A549 (cell line): ENCODE measurements around the gene PRKN. TPM values are rescaled to one million over a fixed set of nuclear protein-coding genes. Genes with fewer than 3 reads are reported as not detected.

Source experiments
- ATAC-seq, 2 experiments: fragments of 200-7000 bp in 1 of 2; fragments of >200 bp in 1 of 2; cut with Nextera tagmentation in 1 of 2; cut with Tn5 transposase in 1 of 2; 3 replicates each; pipeline versions ENCODE4 v1.8.0 to v1.9.1; 2018 to 2020; ENCODE audit warnings: mild to moderate bottlenecking in 1 of 2, moderate library complexity in 1 of 2
- CTCF ChIA-PET: fragments of 300-600 bp; sonication (Branson Sonifier 250); formaldehyde crosslinking; extraction: SDS; loops from one replicate; lab custom pipeline; 2021; ENCODE audit warnings: antibody characterized with exemption, inconsistent platforms; lab: Yijun Ruan, JAX
- POLR2A ChIA-PET: fragments of 350-600 bp; formaldehyde crosslinking; extraction: SDS; loops from one replicate; lab custom pipeline; 2021; ENCODE audit warnings: antibody characterized with exemption, inconsistent platforms; lab: Yijun Ruan, JAX
- DNase-seq, 2 experiments: peaks; one replicate each; pipeline versions ENCODE4 v3.0.0 to v3.0.0-alpha.2; 2011 to 2016; ENCODE audit warnings: low read depth in 1 of 2, low spot score in 1 of 2
- FAIRE-seq: peaks from 2 replicates; lab custom pipeline; 2011; peaks lifted over from hg19 to GRCh38; lab: Jason Lieb, UNC
- H3K27ac ChIP-seq, 2 experiments: fragments of >200 bp; sonication (Bioruptor Twin); formaldehyde crosslinking; 3 replicates each; pipeline ENCODE4 v1.5.1; 2016 to 2017
- H3K4me1 ChIP-seq: fragments of >200 bp; sonication (Bioruptor Twin); formaldehyde crosslinking; 3 replicates; pipeline ENCODE4 v1.6.1; 2016
- H3K4me2 ChIP-seq: fragments of >200 bp; sonication (Bioruptor Twin); formaldehyde crosslinking; 3 replicates; pipeline ENCODE4 v1.6.1; 2016
- H3K4me3 ChIP-seq: fragments of >200 bp; sonication (Bioruptor Twin); formaldehyde crosslinking; 3 replicates; pipeline ENCODE4 v1.5.1; 2016
- H3K9me3 ChIP-seq: fragments of >200 bp; sonication (Bioruptor Twin); formaldehyde crosslinking; 3 replicates; pipeline ENCODE4 v1.6.1; 2016
- CBX2 ChIP-seq: fragments of 200-600 bp; sonication (generic); IDR thresholded peaks from 2 replicates; pipeline ENCODE4 v1.6.1; 2016; ENCODE audit warnings: low read depth, mild to moderate bottlenecking, borderline replicate concordance
- CEBPB ChIP-seq, 2 experiments: fragments of >200 bp in 1 of 2; sonication (Bioruptor Twin) in 1 of 2; formaldehyde crosslinking in 1 of 2; IDR thresholded peaks; 2 replicates each; pipeline ENCODE4 v1.6.1; 2012 to 2016
- FOSB ChIP-seq: fragments of 250-450 bp; sonication (Bioruptor Pico); IDR thresholded peaks from 2 replicates; pipeline ENCODE4 v1.5.0; 2020; ENCODE audit warnings: mild to moderate bottlenecking, moderate library complexity
- FOSL2 ChIP-seq, 2 experiments: fragments of 450-650 bp in 1 of 2; fragments of >200 bp in 1 of 2; sonication (Bioruptor Twin) in 1 of 2; formaldehyde crosslinking; IDR thresholded peaks; 2 replicates each; pipeline versions ENCODE4 v1.5.0 to v1.6.1; 2016 to 2020; ENCODE audit warnings: mild to moderate bottlenecking in 1 of 2, moderate library complexity in 1 of 2
- FOXS1 ChIP-seq: fragments of 250-450 bp; sonication (Bioruptor Pico); IDR thresholded peaks from 2 replicates; pipeline ENCODE4 v1.5.0; 2020; ENCODE audit warnings: mild to moderate bottlenecking, moderate library complexity
- GATA3 ChIP-seq: IDR thresholded peaks from 2 replicates; pipeline ENCODE4 v1.6.1; 2012; ENCODE audit warnings: borderline replicate concordance
- HDAC2 ChIP-seq: fragments of 200-600 bp; sonication (generic); IDR thresholded peaks from 2 replicates; pipeline ENCODE4 v1.6.1; 2016
- JUN ChIP-seq, 2 experiments: fragments of >200 bp; sonication (Bioruptor Twin); formaldehyde crosslinking; IDR thresholded peaks; 2 replicates in 1 of 2; 3 replicates in 1 of 2; pipeline ENCODE4 v1.6.1; 2016 to 2017
- KDM1A ChIP-seq: fragments of 200-600 bp; sonication (generic); IDR thresholded peaks from 2 replicates; pipeline ENCODE4 v1.6.1; 2016; ENCODE audit warnings: low read depth, mild to moderate bottlenecking
- MAFK ChIP-seq: fragments of 450-650 bp; IDR thresholded peaks from 2 replicates; pipeline ENCODE4 v1.6.1; 2014; ENCODE audit not compliant: partially characterized antibody
- MAZ ChIP-seq: fragments of 150-350 bp; IDR thresholded peaks from 2 replicates; pipeline ENCODE4 v1.6.1; 2014; ENCODE audit warnings: antibody characterized with exemption, low read depth, low read length, borderline replicate concordance
- PHF8 ChIP-seq: fragments of 200-600 bp; sonication (generic); IDR thresholded peaks from 2 replicates; pipeline ENCODE4 v1.6.1; 2016; ENCODE audit warnings: low read depth, mild to moderate bottlenecking, antibody characterized with exemption, moderate library complexity, borderline replicate concordance
- POLR2AphosphoS2 ChIP-seq: conservative IDR thresholded peaks from 2 replicates; pipeline ENCODE4 v1.6.1; 2012; ENCODE audit warnings: low read length, improper control_type of control experiment, inconsistent platforms
- RARB ChIP-seq: fragments of 250-450 bp; sonication (Bioruptor Pico); IDR thresholded peaks from 2 replicates; pipeline ENCODE4 v1.8.0; 2021; ENCODE audit warnings: mild to moderate bottlenecking, moderate library complexity
- RFX5 ChIP-seq: fragments of 450-650 bp; IDR thresholded peaks from 2 replicates; pipeline ENCODE4 v1.7.1; 2014; ENCODE audit warnings: antibody characterized with exemption, mild to moderate bottlenecking, moderate library complexity
- SMC3 ChIP-seq: fragments of >200 bp; sonication (Bioruptor Twin); formaldehyde crosslinking; IDR thresholded peaks from 3 replicates; pipeline ENCODE4 v1.6.1; 2018; ENCODE audit warnings: inconsistent platforms
- SREBF2 ChIP-seq: fragments of 450-650 bp; IDR thresholded peaks from 2 replicates; pipeline ENCODE4 v1.6.1; 2014; ENCODE audit warnings: mild to moderate bottlenecking, moderate library complexity
- TFCP2L1 ChIP-seq: fragments of 250-450 bp; sonication (Bioruptor Pico); IDR thresholded peaks from 2 replicates; pipeline ENCODE4 v1.5.0; 2021; ENCODE audit warnings: mild to moderate bottlenecking
- TP53 ChIP-seq: fragments of 250-450 bp; sonication (Bioruptor Pico); IDR thresholded peaks from 2 replicates; pipeline ENCODE4 v1.5.0; 2021; ENCODE audit warnings: mild to moderate bottlenecking, moderate library complexity
- ZFP36 ChIP-seq: fragments of 450-650 bp; IDR thresholded peaks from 2 replicates; pipeline ENCODE4 v1.6.1; 2014; ENCODE audit warnings: borderline replicate concordance; ENCODE audit not compliant: partially characterized antibody
- ZNF302 ChIP-seq: fragments of 250-450 bp; sonication (Bioruptor Pico); IDR thresholded peaks from 2 replicates; pipeline ENCODE4 v1.9.0; 2021; ENCODE audit warnings: inconsistent platforms, mild to moderate bottlenecking, moderate library complexity
- ZSCAN20 ChIP-seq: fragments of 250-450 bp; sonication (Bioruptor Pico); IDR thresholded peaks from 2 replicates; pipeline ENCODE4 v1.8.0; 2022; ENCODE audit warnings: mild to moderate bottlenecking, moderate library complexity
- WGBS: methylation state at CpG from one replicate; pipeline ENCODE4 v1.1.6; 2017; ENCODE audit errors: missing lambda C conversion rate; 5-methylcytosine and 5-hydroxymethylcytosine counted together
- polyA plus RNA-seq, 4 experiments: library from polyadenylated mRNA; depleted of rRNA in 3 of 4; stranded (reverse); fragments of >200 nt; fragmentation: RNase III in 1 of 4; extraction: RNeasy Plus Mini Kit Qiagen cat#74134 plus additional on column Dnase treatment in 1 of 4; gene quantifications; 2 replicates in 3 of 4; 3 replicates in 1 of 4; pipeline ENCODE4 v1.2.3, GENCODE V29; 2011 to 2017
- TF ChIP-seq, protein P1 (sequence below): IDR thresholded peaks from 2 replicates; pipeline ENCODE4 v1.6.1; 2012
- TF ChIP-seq, protein P2 (sequence below): fragments of >200 bp; sonication (Bioruptor Twin); formaldehyde crosslinking; IDR thresholded peaks from 3 replicates; pipeline ENCODE4 v1.5.1; 2016

The PRKN gene
- polyA plus RNA-seq, 2 of the 4 experiments (the other 2 are of a cell fraction): 0.36 to 0.39 TPM

DNA sequence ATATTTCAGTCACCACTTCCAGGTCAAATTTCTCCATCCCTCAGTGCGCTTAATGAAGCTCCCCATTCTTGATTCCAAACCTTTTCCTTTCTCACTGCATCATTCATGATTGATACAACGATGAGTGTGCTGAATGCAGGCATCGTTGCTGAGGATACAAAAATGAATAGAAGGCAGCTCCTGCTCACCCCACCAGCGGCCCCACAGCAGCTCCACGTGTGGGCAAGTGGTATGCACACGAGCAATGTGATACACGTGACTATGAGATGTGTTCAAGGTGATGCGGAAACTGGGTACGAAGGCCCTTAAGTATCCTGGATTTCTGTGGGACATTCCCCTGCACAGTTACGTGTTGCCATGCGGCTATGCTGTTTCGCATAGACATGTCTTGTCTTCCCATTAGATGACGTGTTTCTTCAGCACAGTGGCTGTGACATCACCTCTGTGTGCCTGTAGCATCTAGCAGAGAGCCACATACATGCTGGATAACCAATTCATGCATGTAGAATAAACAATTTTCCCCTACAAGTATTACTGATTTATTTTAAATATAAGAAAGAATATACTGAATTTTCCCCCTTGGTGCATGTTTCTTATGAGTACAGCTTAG, 1193.2 kb downstream of the PRKN start:
- H3K27ac ChIP-seq: no peak overlapping the region
- no peak overlapping the region for H3K4me2 ChIP-seq
- FAIRE-seq: no peak
- no peak for DNase-seq
- no peak overlapping the region for H3K4me3 ChIP-seq
- H3K9me3 ChIP-seq: no peaks in the 10 kb centered on the region
- ATAC-seq: no peak
- TF ChIP-seq HDAC2: no peak
- no peak for TF ChIP-seq FOSL2 (IDR thresholded peaks at IDR 0.05)
- TF ChIP-seq FOSL2 (CRISPR knock-in tag; IDR thresholded peaks at IDR 0.05): no peak
- TF ChIP-seq MAZ: no peak
- TF ChIP-seq RFX5: no peak
- no peak for TF ChIP-seq FOXS1 (CRISPR knock-in tag)
- TF ChIP-seq SMC3: no peak
- TF ChIP-seq GATA3: no peak
- no peak for TF ChIP-seq POLR2AphosphoS2
- TF ChIP-seq JUN (IDR thresholded peaks at IDR 0.05): no peak
- no peak for TF ChIP-seq MAFK
- TF ChIP-seq, protein P1, sequence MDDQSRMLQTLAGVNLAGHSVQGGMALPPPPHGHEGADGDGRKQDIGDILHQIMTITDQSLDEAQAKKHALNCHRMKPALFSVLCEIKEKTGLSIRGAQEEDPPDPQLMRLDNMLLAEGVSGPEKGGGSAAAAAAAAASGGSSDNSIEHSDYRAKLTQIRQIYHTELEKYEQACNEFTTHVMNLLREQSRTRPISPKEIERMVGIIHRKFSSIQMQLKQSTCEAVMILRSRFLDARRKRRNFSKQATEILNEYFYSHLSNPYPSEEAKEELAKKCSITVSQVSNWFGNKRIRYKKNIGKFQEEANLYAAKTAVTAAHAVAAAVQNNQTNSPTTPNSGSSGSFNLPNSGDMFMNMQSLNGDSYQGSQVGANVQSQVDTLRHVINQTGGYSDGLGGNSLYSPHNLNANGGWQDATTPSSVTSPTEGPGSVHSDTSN: no peak
- TF ChIP-seq CBX2: no peak
- no peak for TF ChIP-seq CEBPB (IDR thresholded peaks at IDR 0.05)
- TF ChIP-seq PHF8: no peak
- TF ChIP-seq, protein P2, sequence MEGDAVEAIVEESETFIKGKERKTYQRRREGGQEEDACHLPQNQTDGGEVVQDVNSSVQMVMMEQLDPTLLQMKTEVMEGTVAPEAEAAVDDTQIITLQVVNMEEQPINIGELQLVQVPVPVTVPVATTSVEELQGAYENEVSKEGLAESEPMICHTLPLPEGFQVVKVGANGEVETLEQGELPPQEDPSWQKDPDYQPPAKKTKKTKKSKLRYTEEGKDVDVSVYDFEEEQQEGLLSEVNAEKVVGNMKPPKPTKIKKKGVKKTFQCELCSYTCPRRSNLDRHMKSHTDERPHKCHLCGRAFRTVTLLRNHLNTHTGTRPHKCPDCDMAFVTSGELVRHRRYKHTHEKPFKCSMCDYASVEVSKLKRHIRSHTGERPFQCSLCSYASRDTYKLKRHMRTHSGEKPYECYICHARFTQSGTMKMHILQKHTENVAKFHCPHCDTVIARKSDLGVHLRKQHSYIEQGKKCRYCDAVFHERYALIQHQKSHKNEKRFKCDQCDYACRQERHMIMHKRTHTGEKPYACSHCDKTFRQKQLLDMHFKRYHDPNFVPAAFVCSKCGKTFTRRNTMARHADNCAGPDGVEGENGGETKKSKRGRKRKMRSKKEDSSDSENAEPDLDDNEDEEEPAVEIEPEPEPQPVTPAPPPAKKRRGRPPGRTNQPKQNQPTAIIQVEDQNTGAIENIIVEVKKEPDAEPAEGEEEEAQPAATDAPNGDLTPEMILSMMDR: no peak
- TF ChIP-seq ZFP36: no peak
- TF ChIP-seq RARB (CRISPR knock-in tag): no peak
- no peak for TF ChIP-seq TP53 (CRISPR knock-in tag)
- no peak for TF ChIP-seq SREBF2
- no peak for TF ChIP-seq TFCP2L1
- TF ChIP-seq, all 56 proteins: peak for 0
- 67% methylated on average over 13 of the region's 13 CpGs for WGBS
- CTCF ChIA-PET: no interaction called here
- H3K4me1 ChIP-seq: no peaks in the 10 kb centered on the region
- POLR2A ChIA-PET: no interaction called here

DNA sequence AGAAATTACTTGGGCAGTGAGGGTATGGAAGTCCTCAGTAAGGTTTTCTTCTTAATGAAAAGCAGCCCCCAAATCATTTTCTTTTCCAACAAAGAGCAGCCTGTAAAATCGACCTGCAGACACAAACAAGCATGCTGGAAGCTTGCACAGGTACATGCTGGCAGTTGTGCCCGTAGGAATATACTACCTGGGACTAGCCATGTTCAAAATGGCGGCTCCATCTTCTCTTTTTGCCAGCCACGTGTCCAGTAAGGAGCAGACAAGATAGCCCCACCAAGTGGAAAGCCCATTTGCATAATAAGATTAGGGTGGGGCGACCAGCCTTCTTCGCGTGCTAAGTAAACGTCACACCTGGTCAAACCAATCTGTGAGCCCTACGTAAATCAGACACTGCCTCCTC, 1194.3 kb downstream of the PRKN start:
- FAIRE-seq: no peak
- H3K9me3 ChIP-seq: no peaks in the 10 kb centered on the region
- H3K4me2 ChIP-seq: no peak overlapping the region
- no peak for DNase-seq
- no peak overlapping the region for H3K27ac ChIP-seq
- CTCF ChIA-PET: no interaction called here
- no peaks in the 10 kb centered on the region for H3K4me1 ChIP-seq
- TF ChIP-seq ZSCAN20 (CRISPR knock-in tag) (no peak), KDM1A (no peak), FOSB (CRISPR knock-in tag) (no peak), RFX5 (no peak), TP53 (CRISPR knock-in tag) (no peak), ZNF302 (CRISPR knock-in tag) (no peak)
- TF ChIP-seq, protein P2: no peak
- no peak overlapping the region for H3K4me3 ChIP-seq
- WGBS: 58% methylated on average over 9 of the region's 9 CpGs
- no peak for ATAC-seq
- POLR2A ChIA-PET: no interaction called here
